Suprapubic skin (tissue), 4 donors: ENCODE data around the gene ICE1. TPM values are rescaled to one million over a fixed set of nuclear protein-coding genes. Genes with fewer than 3 reads are reported as not detected.
"Not testable (repeated sequence)": the region's sequence is repeated elsewhere in the genome, so short reads cannot be mapped to it uniquely, and the experiment has no call there.

Source experiments
- DNase-seq, 2 donors: peaks; one replicate each; pipeline ENCODE4 v3.0.0-alpha.2; 2019; ENCODE audit warnings: low spot score in 2 of 2
- H3K27ac ChIP-seq: fragments of 200-600 bp; sonication (generic); one replicate; pipeline ENCODE4 v1.5.1; 2019
- H3K27me3 ChIP-seq: fragments of 200-600 bp; sonication (generic); one replicate; pipeline ENCODE4 v1.5.1; 2019
- H3K36me3 ChIP-seq: fragments of 200-600 bp; sonication (generic); one replicate; pipeline ENCODE4 v1.5.1; 2019
- H3K4me1 ChIP-seq: fragments of 200-600 bp; sonication (generic); one replicate; pipeline ENCODE4 v1.5.1; 2019
- H3K4me3 ChIP-seq: fragments of 200-600 bp; sonication (generic); one replicate; pipeline ENCODE4 v1.5.1; 2019; ENCODE audit warnings: mild to moderate bottlenecking
- H3K9me3 ChIP-seq: fragments of 200-600 bp; sonication (generic); one replicate; pipeline ENCODE4 v1.5.1; 2019
- CTCF ChIP-seq, 2 donors: fragments of 200-600 bp in 1 of 2; fragments of 450-650 bp in 1 of 2; sonication (generic) in 1 of 2; IDR thresholded peaks; one replicate each; pipeline ENCODE4 v1.5.1; 2016 to 2019; ENCODE audit warnings: antibody characterized with exemption in 2 of 2, mild to moderate bottlenecking in 1 of 2, moderate library complexity in 1 of 2
- EP300 ChIP-seq: sonication (generic); formaldehyde crosslinking; IDR thresholded peaks from one replicate; pipeline ENCODE4 v1.6.1; 2017; ENCODE audit warnings: antibody characterized with exemption
- POLR2A ChIP-seq, 2 donors: fragments of 450-650 bp; IDR thresholded peaks; one replicate each; pipeline ENCODE4 v1.6.1; 2017; ENCODE audit warnings: antibody characterized with exemption in 2 of 2, mild to moderate bottlenecking in 2 of 2, moderate library complexity in 2 of 2
- POLR2AphosphoS5 ChIP-seq, 3 donors: sonication (generic); formaldehyde crosslinking; IDR thresholded peaks; one replicate each; pipeline ENCODE4 v1.6.1; 2017; ENCODE audit warnings: antibody characterized with exemption in 3 of 3
- WGBS: methylation state at CpG from one replicate; pipeline ENCODE4 v1.1.5; 2018; 5-methylcytosine and 5-hydroxymethylcytosine counted together
- total RNA-seq, 4 donors: library from RNA; depleted of rRNA; stranded (reverse); fragments of >200 nt; gene quantifications; one replicate each; pipeline ENCODE4 v1.1.0, GENCODE V29; 2016

ICE1 gene
- total RNA-seq, 4 donors from 2014 or later: 17.6 to 27.4 (median 24.1) TPM

GRCh38 chr5:5508391-5508790 lies 85.9 kb downstream of the ICE1 start:
- no peak for DNase-seq
- H3K27ac ChIP-seq: no peak overlapping the region
- no peaks in the 10 kb centered on the region for H3K9me3 ChIP-seq
- no peaks in the 10 kb centered on the region for H3K4me1 ChIP-seq
- WGBS: 71% methylated on average over 2 of the region's 2 CpGs
- TF ChIP-seq EP300 (no peak), POLR2A (IDR thresholded peaks at IDR 0.05) (no peak), POLR2AphosphoS5 (IDR thresholded peaks at IDR 0.05) (no peak), CTCF (IDR thresholded peaks at IDR 0.05) (no peak)
- H3K36me3 ChIP-seq: no peaks in the 10 kb centered on the region
- no peak overlapping the region for H3K4me3 ChIP-seq
- H3K27me3 ChIP-seq: peaks cover 6% of the 10 kb centered on the region

- Histone ChIP-seq H3K9me3 (no peaks in the 10 kb centered on the region), H3K27ac (no peak overlapping the region), H3K4me3 (no peak overlapping the region), H3K27me3 (peaks cover 2% of the 10 kb centered on the region), H3K36me3 (no peaks in the 10 kb centered on the region), H3K4me1 (no peaks in the 10 kb centered on the region)
- no peak for DNase-seq
- 96% methylated on average over 11 of the region's 11 CpGs for whole genome bisulfite sequencing
- TF ChIP-seq EP300 (no peak), POLR2AphosphoS5 (IDR thresholded peaks at IDR 0.05) (no peak), POLR2A (IDR thresholded peaks at IDR 0.05) (no peak), CTCF (IDR thresholded peaks at IDR 0.05) (no peak)
These were observed 89.5 kb downstream of the ICE1 start for GRCh38 chr5:5511904-5512416.

GRCh38 chr5:5512543-5512942 lies 90.1 kb downstream of the ICE1 start:
- peaks cover 2% of the 10 kb centered on the region for H3K27me3 ChIP-seq
- DNase-seq: no peak

GRCh38 chr5:5520622-5521021 lies 98.1 kb downstream of the ICE1 start:
- not testable (repeated sequence) for H3K27me3 ChIP-seq, H3K4me1 ChIP-seq, H3K27ac ChIP-seq, H3K36me3 ChIP-seq, DNase-seq, H3K9me3 ChIP-seq, H3K4me3 ChIP-seq
- WGBS: 80% methylated on average over 4 of the region's 4 CpGs

More at GRCh38 chr5:5512543-5512942, 90.1 kb downstream of the ICE1 start:
- 47% methylated on average over 4 of the region's 4 CpGs for WGBS
- TF ChIP-seq CTCF (IDR thresholded peaks at IDR 0.05) (no peak), EP300 (no peak), POLR2A (IDR thresholded peaks at IDR 0.05) (no peak), POLR2AphosphoS5 (IDR thresholded peaks at IDR 0.05) (no peak)
- no peaks in the 10 kb centered on the region for H3K36me3 ChIP-seq
- no peak overlapping the region for H3K4me3 ChIP-seq
- H3K4me1 ChIP-seq: no peaks in the 10 kb centered on the region
- no peaks in the 10 kb centered on the region for H3K9me3 ChIP-seq
- H3K27ac ChIP-seq: no peak overlapping the region

GRCh38 chr5:5521029-5521428 lies 98.6 kb downstream of the ICE1 start:
- no peak for TF ChIP-seq POLR2AphosphoS5 (IDR thresholded peaks at IDR 0.05)
- TF ChIP-seq CTCF (IDR thresholded peaks at IDR 0.05): no peak
- no peak for TF ChIP-seq EP300
- TF ChIP-seq POLR2A (IDR thresholded peaks at IDR 0.05): no peak
- H3K27ac ChIP-seq: no peak overlapping the region
- no peaks in the 10 kb centered on the region for H3K27me3 ChIP-seq
- H3K4me1 ChIP-seq: no peaks in the 10 kb centered on the region
- H3K4me3 ChIP-seq: no peak overlapping the region
- no peaks in the 10 kb centered on the region for H3K36me3 ChIP-seq
- no peak for DNase-seq
- H3K9me3 ChIP-seq: no peaks in the 10 kb centered on the region
- WGBS: 89% methylated on average over 8 of the region's 8 CpGs

GRCh38 chr5:5521478-5521877 lies 99.0 kb downstream of the ICE1 start:
- Histone ChIP-seq H3K4me3 (no peak overlapping the region), H3K27me3 (no peaks in the 10 kb centered on the region), H3K4me1 (no peaks in the 10 kb centered on the region), H3K27ac (no peak overlapping the region), H3K9me3 (no peaks in the 10 kb centered on the region), H3K36me3 (no peaks in the 10 kb centered on the region)
- 69% methylated on average over 2 of the region's 2 CpGs for WGBS
- no peak for DNase-seq
- TF ChIP-seq CTCF (IDR thresholded peaks at IDR 0.05): no peak
- TF ChIP-seq POLR2AphosphoS5 (IDR thresholded peaks at IDR 0.05): no peak
- no peak for TF ChIP-seq EP300
- TF ChIP-seq POLR2A (IDR thresholded peaks at IDR 0.05): no peak
